ENCODE data around the gene KCNH2. TPM values are rescaled to one million over a fixed set of nuclear protein-coding genes. Genes with fewer than 3 reads are reported as not detected.

Gene KCNH2
- total RNA-seq, 1 experiment from 2014 or later = 0.09 TPM

GRCh38 chr7:150901160-150902035 lies 76.7 kb downstream of the KCNH2 start:
- Mint-ChIP-seq H3K4me3 (ENCODE audit: unreplicated experiment) (no peak overlapping the region), H3K4me1 (ENCODE audit: insufficient read depth, unreplicated experiment) (peaks cover 26% of the 10 kb centered on the region), H3K27me3 (ENCODE audit: insufficient read depth, unreplicated experiment) (peaks cover 21% of the 10 kb centered on the region), H3K36me3 (ENCODE audit: insufficient read depth, unreplicated experiment) (peaks cover 7% of the 10 kb centered on the region), H3K9me3 (ENCODE audit: unreplicated experiment) (no peaks in the 10 kb centered on the region), H3K27ac (ENCODE audit: low read depth, unreplicated experiment) (no peak overlapping the region)
- intact Hi-C loops (cut with micrococcal nuclease) = no loop called here
- DNase-seq (ENCODE audit: unreplicated experiment) = no peak
- ChIA-PET POLR2A (no interaction called here), CTCF (interaction anchor here (0.6 to 2.3 kb wide), 9 partner anchors 16 to 210 kb away, joined by 3 to 8 read pairs (median 5); no protein-coding TSS in a partner anchor)
- no TSS peak for BruUV-seq (replicated peaks)
- TF ChIP-seq CTCF (IDR thresholded peaks at IDR 0.05; ENCODE audit: unreplicated experiment) = no peak

- H3K4me1 Mint-ChIP-seq (ENCODE audit: insufficient read depth, unreplicated experiment) = peaks cover 26% of the 10 kb centered on the region
- H3K36me3 Mint-ChIP-seq (ENCODE audit: insufficient read depth, unreplicated experiment) = peaks cover 7% of the 10 kb centered on the region
- DNase-seq (ENCODE audit: unreplicated experiment) = no peak
- ChIA-PET CTCF (interaction anchor here (0.6 to 1.2 kb wide), 4 partner anchors 33 to 211 kb away, joined by 3 to 5 read pairs (median 4); no protein-coding TSS in a partner anchor), POLR2A (no interaction called here)
- no peaks in the 10 kb centered on the region for H3K9me3 Mint-ChIP-seq (ENCODE audit: unreplicated experiment)
- H3K27me3 Mint-ChIP-seq (ENCODE audit: insufficient read depth, unreplicated experiment) = peaks cover 26% of the 10 kb centered on the region
- no peak overlapping the region for H3K4me3 Mint-ChIP-seq (ENCODE audit: unreplicated experiment)
- intact Hi-C loops (cut with micrococcal nuclease) = no loop called here
- BruUV-seq (replicated peaks) = no TSS peak
- H3K27ac Mint-ChIP-seq (ENCODE audit: low read depth, unreplicated experiment) = no peak overlapping the region
- no peak for TF ChIP-seq CTCF (IDR thresholded peaks at IDR 0.05; ENCODE audit: unreplicated experiment)
Observed at GRCh38 chr7:150900675-150901074, 77.4 kb downstream of the KCNH2 start.

GRCh38 chr7:150898475-150899011 lies 79.6 kb downstream of the KCNH2 start:
- H3K4me1 Mint-ChIP-seq (ENCODE audit: insufficient read depth, unreplicated experiment) = peaks cover 14% of the 10 kb centered on the region
- H3K4me3 Mint-ChIP-seq (ENCODE audit: unreplicated experiment) = no peak overlapping the region
- H3K27me3 Mint-ChIP-seq (ENCODE audit: insufficient read depth, unreplicated experiment) = peaks cover 26% of the 10 kb centered on the region

More at GRCh38 chr7:150898475-150899011, 79.6 kb downstream of the KCNH2 start:
- H3K9me3 Mint-ChIP-seq (ENCODE audit: unreplicated experiment) = peaks cover 8% of the 10 kb centered on the region
- H3K27ac Mint-ChIP-seq (ENCODE audit: low read depth, unreplicated experiment) = no peak overlapping the region
- BruUV-seq (replicated peaks) = no TSS peak
- POLR2A ChIA-PET = interaction anchor here (0.5 to 1.0 kb wide), 3 partner anchors 8 to 199 kb away, joined by 3 to 4 read pairs (median 3); no protein-coding TSS in a partner anchor
- CTCF ChIA-PET = interaction anchor here (0.6 to 3.7 kb wide), 72 partner anchors 9 to 1192 kb away, joined by 3 to 43 read pairs (median 4); partner anchors contain the start of genes ATG9B and NOS3
- intact Hi-C loops (cut with micrococcal nuclease) = loop anchor here (1.0 kb wide), 3 partner anchors 90 to 274 kb away; no protein-coding TSS in a partner anchor
- DNase-seq (ENCODE audit: unreplicated experiment) = peak; percentile 61
- peaks cover 5% of the 10 kb centered on the region for H3K36me3 Mint-ChIP-seq (ENCODE audit: insufficient read depth, unreplicated experiment)
- TF ChIP-seq CTCF (IDR thresholded peaks at IDR 0.05; ENCODE audit: unreplicated experiment) = peak; percentile 86
